HL-60 (cell line): ENCODE data around the gene SKAP2.

ENCODE experiments used
- DNase-seq, 2 experiments: peaks; one replicate each; pipeline ENCODE4 v3.0.0-alpha.2; 2010 to 2020; ENCODE audit warnings: low read depth in 1 of 2, low spot score in 1 of 2
- H3K27ac ChIP-seq: fragments of 250-450 bp; sonication (Bioruptor Pico); replicated peaks from 2 replicates; pipeline ENCODE4 v1.5.1; 2020; ENCODE audit warnings: mild to moderate bottlenecking, moderate library complexity
- H3K27me3 ChIP-seq: fragments of 250-450 bp; sonication (Bioruptor Pico); 2 replicates; pipeline ENCODE4 v1.5.1; 2021; ENCODE audit warnings: mild to moderate bottlenecking, moderate library complexity; ENCODE audit not compliant: insufficient read depth, poor library complexity, severe bottlenecking
- H3K4me3 ChIP-seq: replicated peaks from 2 replicates; pipeline ENCODE4 v1.5.1; 2011; ENCODE audit warnings: mild to moderate bottlenecking, control low read depth, low read length; ENCODE audit not compliant: insufficient read depth
- CTCF ChIP-seq: IDR thresholded peaks from one replicate; pipeline ENCODE4 v1.5.1; 2011; ENCODE audit warnings: low read length, control low read depth, inconsistent platforms; ENCODE audit not compliant: insufficient read depth
- GABPA ChIP-seq: IDR thresholded peaks from 2 replicates; pipeline ENCODE4 v1.6.1; 2012; ENCODE audit warnings: low read depth
- POLR2AphosphoS5 ChIP-seq: IDR thresholded peaks from 2 replicates; pipeline ENCODE4 v1.6.1; 2012; ENCODE audit warnings: low read depth
- REST ChIP-seq: IDR thresholded peaks from 2 replicates; pipeline ENCODE4 v1.6.1; 2012; ENCODE audit warnings: low read depth; ENCODE audit not compliant: insufficient replicate concordance
- SPI1 ChIP-seq: IDR thresholded peaks from 2 replicates; pipeline ENCODE4 v1.6.1; 2012; ENCODE audit warnings: low read depth, mild to moderate bottlenecking, borderline replicate concordance

SKAP2 gene

GRCh38 chr7:26782501-26782900 is 81.9 kb downstream of the SKAP2 start:
- Histone ChIP-seq H3K4me3 (no peak overlapping the region), H3K27me3 (no peaks in the 10 kb centered on the region), H3K27ac (no peak overlapping the region)
- TF ChIP-seq SPI1 (no peak), POLR2AphosphoS5 (no peak), REST (no peak), GABPA (no peak), CTCF (no peak)
- no peak for DNase-seq

- H3K27ac ChIP-seq, result no peak overlapping the region
- H3K27me3 ChIP-seq, result no peaks in the 10 kb centered on the region
- H3K4me3 ChIP-seq, result no peak overlapping the region
- TF ChIP-seq SPI1, result no peak
- DNase-seq, result no peak
Measured at GRCh38 chr7:26779978-26780595, 84.3 kb downstream of the SKAP2 start.

GRCh38 chr7:26777385-26777784 is 87.0 kb downstream of the SKAP2 start:
- TF ChIP-seq POLR2AphosphoS5 (no peak), SPI1 (no peak), GABPA (no peak), CTCF (no peak)
- no peak overlapping the region for H3K27ac ChIP-seq
- no peak for DNase-seq
- no peaks in the 10 kb centered on the region for H3K27me3 ChIP-seq
- H3K4me3 ChIP-seq, result no peak overlapping the region

- no peak for TF ChIP-seq REST
- Histone ChIP-seq H3K27me3 (no peaks in the 10 kb centered on the region), H3K4me3 (no peak overlapping the region), H3K27ac (no peak overlapping the region)
- no peak for DNase-seq
Measured at GRCh38 chr7:26760501-26760900, 103.9 kb downstream of the SKAP2 start.

- no peak overlapping the region for H3K27ac ChIP-seq
- no peaks in the 10 kb centered on the region for H3K27me3 ChIP-seq
- TF ChIP-seq GABPA (no peak), POLR2AphosphoS5 (no peak), REST (no peak), SPI1 (no peak), CTCF (no peak)
- no peak overlapping the region for H3K4me3 ChIP-seq
- no peak for DNase-seq
Measured at GRCh38 chr7:26759108-26759507, 105.3 kb downstream of the SKAP2 start.
